HepG2 (cell line): ENCODE results near the gene ADIPOR2. TPM values are rescaled to one million over a fixed set of nuclear protein-coding genes. Genes with fewer than 3 reads are reported as not detected.

Experiments
- GATAD2A ChIP-seq: IDR thresholded peaks from 2 replicates; pipeline ENCODE4 v1.6.1; 2016
- GPN1 ChIP-seq: sonication (generic); formaldehyde crosslinking; IDR thresholded peaks from 2 replicates; pipeline ENCODE4 v1.5.1; 2020; ENCODE audit warnings: missing genetic modification reagents, borderline replicate concordance
- HDAC1 ChIP-seq: sonication (generic); formaldehyde crosslinking; IDR thresholded peaks from 2 replicates; pipeline ENCODE4 v1.5.1; 2020; ENCODE audit warnings: mild to moderate bottlenecking, missing genetic modification reagents
- HDAC6 ChIP-seq: fragments of 200-600 bp; sonication (generic); IDR thresholded peaks from 2 replicates; pipeline ENCODE4 v1.7.0; 2017; ENCODE audit warnings: mild to moderate bottlenecking, antibody characterized with exemption, low read length, low read depth
- HMG20B ChIP-seq: conservative IDR thresholded peaks from 2 replicates; pipeline ENCODE4 v1.6.1; 2016; ENCODE audit warnings: missing genetic modification reagents, missing compliant biosample characterization
- KLF13 ChIP-seq: sonication (generic); formaldehyde crosslinking; IDR thresholded peaks from 2 replicates; pipeline ENCODE4 v1.4.0; 2020; ENCODE audit warnings: mild to moderate bottlenecking, missing genetic modification reagents
- NPAS2 ChIP-seq: sonication (generic); formaldehyde crosslinking; IDR thresholded peaks from 2 replicates; pipeline ENCODE4 v1.8.0; 2022; ENCODE audit warnings: mild to moderate bottlenecking, missing genetic modification reagents, borderline replicate concordance
- PATZ1 ChIP-seq: sonication (generic); formaldehyde crosslinking; IDR thresholded peaks from 2 replicates; pipeline ENCODE4 v1.4.0; 2020; ENCODE audit warnings: missing genetic modification reagents
- SMC3 ChIP-seq: IDR thresholded peaks from 2 replicates; pipeline ENCODE4 v1.6.1; 2011; ENCODE audit warnings: low read length, improper control_type of control experiment
- THYN1 ChIP-seq: sonication (generic); formaldehyde crosslinking; IDR thresholded peaks from 2 replicates; pipeline ENCODE4 v1.8.1; 2023; ENCODE audit warnings: low read depth, mild to moderate bottlenecking, moderate library complexity, missing genetic modification reagents, borderline replicate concordance
- ZBTB44 ChIP-seq: sonication (generic); formaldehyde crosslinking; IDR thresholded peaks from 2 replicates; pipeline ENCODE4 v1.4.0; 2020; ENCODE audit warnings: missing genetic modification reagents
- ZNF251 ChIP-seq: sonication (generic); formaldehyde crosslinking; IDR thresholded peaks from 2 replicates; pipeline ENCODE4 v1.9.0; 2021; ENCODE audit warnings: mild to moderate bottlenecking, missing genetic modification reagents
- ZNF484 ChIP-seq: sonication (generic); formaldehyde crosslinking; IDR thresholded peaks from 2 replicates; pipeline ENCODE4 v1.5.1; 2020; ENCODE audit warnings: mild to moderate bottlenecking, low read depth, missing genetic modification reagents, borderline replicate concordance
- ZNF644 ChIP-seq: IDR thresholded peaks from 2 replicates; pipeline ENCODE4 v1.6.1; 2016; ENCODE audit warnings: low read depth
- ZNF703 ChIP-seq: sonication (generic); formaldehyde crosslinking; IDR thresholded peaks from 2 replicates; pipeline ENCODE4 v1.5.1; 2020; ENCODE audit warnings: missing genetic modification reagents, mild to moderate bottlenecking, moderate library complexity, borderline replicate concordance
- ZNF749 ChIP-seq: sonication (generic); formaldehyde crosslinking; IDR thresholded peaks from 2 replicates; pipeline ENCODE4 v1.8.0; 2022; ENCODE audit warnings: mild to moderate bottlenecking, missing genetic modification reagents, moderate library complexity, borderline replicate concordance
- ZNF770 ChIP-seq: sonication (generic); formaldehyde crosslinking; IDR thresholded peaks from 2 replicates; pipeline ENCODE4 v1.5.0; 2020; ENCODE audit warnings: mild to moderate bottlenecking, missing genetic modification reagents
- ZNF776 ChIP-seq: sonication (generic); formaldehyde crosslinking; IDR thresholded peaks from 2 replicates; pipeline ENCODE4 v1.4.0; 2020; ENCODE audit warnings: mild to moderate bottlenecking, missing genetic modification reagents
- polyA plus RNA-seq, 8 experiments: library from polyadenylated mRNA; depleted of rRNA in 3 of 8; stranded (reverse) in 7 of 8; unstranded in 1 of 8; fragments of >200 nt; fragmentation: Illumina TruSeq in 4 of 8; extraction: Trizol in 4 of 8; gene quantifications; 2 replicates each; pipeline versions ENCODE4 v1.2.1 to v1.2.3, GENCODE V29; 2011 to 2016; ENCODE audit warnings: low read depth in 4 of 8, missing spikeins in 1 of 8, mixed read lengths in 1 of 8; ENCODE audit not compliant: insufficient read depth in 1 of 8
- total RNA-seq, 5 experiments: library from RNA; depleted of rRNA; stranded (reverse); fragments of >200 nt; fragmentation: Illumina TruSeq; extraction: Trizol; gene quantifications; 2 replicates each; pipeline ENCODE4 v1.2.3, GENCODE V29; 2016; ENCODE audit warnings: low read depth in 1 of 5
- TF ChIP-seq, protein P1 (sequence below): IDR thresholded peaks from 2 replicates; pipeline ENCODE4 v1.6.1; 2016; ENCODE audit warnings: low read depth
- TF ChIP-seq, protein P2 (sequence below): sonication (generic); formaldehyde crosslinking; IDR thresholded peaks from 2 replicates; pipeline ENCODE4 v1.4.0; 2020; ENCODE audit warnings: mild to moderate bottlenecking, low read depth, missing genetic modification reagents

The ADIPOR2 gene
- total and polyA plus RNA-seq, 2 of the 13 experiments (the other 11 are each of a cell fraction or from before 2014, with no cell fraction given): 35.2 to 52.2 TPM

- TF ChIP-seq PATZ1 (0 out of 2 replicates have a peak, but pooled peaks have one; percentile 40), GPN1 (CRISPR knock-in tag) (peak; percentile 1; the same call in 1 of the 2 replicates), ZNF749 (CRISPR knock-in tag) (peak; percentile 72; the same call in 1 of the 2 replicates), ZNF770 (CRISPR knock-in tag) (no peak), SMC3 (no peak), NPAS2 (CRISPR knock-in tag) (no peak), THYN1 (no peak), ZBTB44 (CRISPR knock-in tag) (peak; percentile 96; the same call in 1 of the 2 replicates), ZNF703 (CRISPR knock-in tag) (no peak), HDAC1 (CRISPR knock-in tag) (peak; percentile 46; the same call in 1 of the 2 replicates), ZNF484 (CRISPR knock-in tag) (no peak), GATAD2A (peak; percentile 53), ZNF251 (CRISPR knock-in tag) (no peak), ZNF644 (CRISPR knock-in tag) (peak; percentile 68; the same call in 1 of the 2 replicates), HMG20B (CRISPR knock-in tag) (no peak), ZNF776 (CRISPR knock-in tag) (0 out of 2 replicates have a peak, but pooled peaks have one; percentile 54), HDAC6 (no peak), KLF13 (CRISPR knock-in tag) (no peak)
- TF ChIP-seq, protein P1, sequence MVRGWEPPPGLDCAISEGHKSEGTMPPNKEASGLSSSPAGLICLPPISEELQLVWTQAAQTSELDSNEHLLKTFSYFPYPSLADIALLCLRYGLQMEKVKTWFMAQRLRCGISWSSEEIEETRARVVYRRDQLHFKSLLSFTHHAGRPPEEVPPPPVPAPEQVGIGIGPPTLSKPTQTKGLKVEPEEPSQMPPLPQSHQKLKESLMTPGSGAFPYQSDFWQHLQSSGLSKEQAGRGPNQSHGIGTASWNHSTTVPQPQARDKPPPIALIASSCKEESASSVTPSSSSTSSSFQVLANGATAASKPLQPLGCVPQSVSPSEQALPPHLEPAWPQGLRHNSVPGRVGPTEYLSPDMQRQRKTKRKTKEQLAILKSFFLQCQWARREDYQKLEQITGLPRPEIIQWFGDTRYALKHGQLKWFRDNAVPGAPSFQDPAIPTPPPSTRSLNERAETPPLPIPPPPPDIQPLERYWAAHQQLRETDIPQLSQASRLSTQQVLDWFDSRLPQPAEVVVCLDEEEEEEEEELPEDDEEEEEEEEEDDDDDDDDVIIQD: peak; percentile 52; the same call in 1 of the 2 replicates
- TF ChIP-seq, protein P2, sequence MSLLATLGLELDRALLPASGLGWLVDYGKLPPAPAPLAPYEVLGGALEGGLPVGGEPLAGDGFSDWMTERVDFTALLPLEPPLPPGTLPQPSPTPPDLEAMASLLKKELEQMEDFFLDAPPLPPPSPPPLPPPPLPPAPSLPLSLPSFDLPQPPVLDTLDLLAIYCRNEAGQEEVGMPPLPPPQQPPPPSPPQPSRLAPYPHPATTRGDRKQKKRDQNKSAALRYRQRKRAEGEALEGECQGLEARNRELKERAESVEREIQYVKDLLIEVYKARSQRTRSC (CRISPR knock-in tag): no peak
Measured at GRCh38 chr12:1830981-1831963, 140.4 kb downstream of the ADIPOR2 start (continued).
